ENCODE results near the gene EEF2KMT. TPM values are rescaled to one million over a fixed set of nuclear protein-coding genes. Genes with fewer than 3 reads are reported as not detected.

The EEF2KMT gene
- polyA plus RNA-seq, 1 donor (not counting 4 experiments of a cell fraction or from before 2014, with no cell fraction given) = 7.6 TPM

GRCh38 chr16:5042574-5043171, 54.9 kb downstream of the EEF2KMT start:
- Histone ChIP-seq H3K4me2 (ENCODE audit: control insufficient read depth, extremely low read depth, insufficient read depth, low read depth, low read length) (no peak overlapping the region), H3K79me2 (ENCODE audit: control insufficient read depth, insufficient read depth, low read length) (no peaks in the 10 kb centered on the region), H3K9me1 (ENCODE audit: control insufficient read depth, extremely low read depth, insufficient read depth, low read length) (no peaks in the 10 kb centered on the region), H3K9ac (ENCODE audit: control insufficient read depth, extremely low read depth, insufficient read depth, low read length) (no peak overlapping the region), H2AFZ (ENCODE audit: control insufficient read depth, low read length) (no peak overlapping the region), H3K4me1 (ENCODE audit: control insufficient read depth, extremely low read depth, insufficient read depth, low read length) (no peaks in the 10 kb centered on the region), H3K27me3 (ENCODE audit: control insufficient read depth, extremely low read depth, insufficient read depth, low read length) (no peaks in the 10 kb centered on the region), H3K27ac (ENCODE audit: control insufficient read depth, insufficient read depth, low read length) (no peak overlapping the region), H4K20me1 (ENCODE audit: control insufficient read depth, extremely low read depth, insufficient read depth, low read length) (no peaks in the 10 kb centered on the region), H3K36me3 (ENCODE audit: control insufficient read depth in 2 of 2, extremely low read depth in 1 of 2, insufficient read depth in 2 of 2, low read length in 2 of 2) (no peaks in the 10 kb centered on the region), H3K9me3 (ENCODE audit: control insufficient read depth, low read depth, low read length) (no peaks in the 10 kb centered on the region), H3K4me3 (ENCODE audit: control insufficient read depth in 2 of 3, extremely low read depth in 1 of 3, insufficient read depth in 2 of 3, low read depth in 1 of 3, low read length in 3 of 3) (no peak overlapping the region)
- peak in 1 of 3 experiments; percentile 20 for TF ChIP-seq CTCF (optimal IDR thresholded peaks at IDR 0.05 in 1 of 3, IDR thresholded peaks at IDR 0.05 in 1 of 3, conservative IDR thresholded peaks at IDR 0.05 in 1 of 3; ENCODE audit: extremely low read depth in 1 of 3, insufficient read depth in 2 of 3, low read length in 3 of 3)
- TF ChIP-seq EZH2 (IDR thresholded peaks at IDR 0.05; ENCODE audit: low read length) = no peak
- no peak for DNase-seq (ENCODE audit: low read depth, low spot score)
- FAIRE-seq = no peak
- dilution Hi-C loops (cut with MboI; ENCODE audit: extremely low pct_ligation_motif_present, low sequenced_read_pairs) = no loop called here

DNA sequence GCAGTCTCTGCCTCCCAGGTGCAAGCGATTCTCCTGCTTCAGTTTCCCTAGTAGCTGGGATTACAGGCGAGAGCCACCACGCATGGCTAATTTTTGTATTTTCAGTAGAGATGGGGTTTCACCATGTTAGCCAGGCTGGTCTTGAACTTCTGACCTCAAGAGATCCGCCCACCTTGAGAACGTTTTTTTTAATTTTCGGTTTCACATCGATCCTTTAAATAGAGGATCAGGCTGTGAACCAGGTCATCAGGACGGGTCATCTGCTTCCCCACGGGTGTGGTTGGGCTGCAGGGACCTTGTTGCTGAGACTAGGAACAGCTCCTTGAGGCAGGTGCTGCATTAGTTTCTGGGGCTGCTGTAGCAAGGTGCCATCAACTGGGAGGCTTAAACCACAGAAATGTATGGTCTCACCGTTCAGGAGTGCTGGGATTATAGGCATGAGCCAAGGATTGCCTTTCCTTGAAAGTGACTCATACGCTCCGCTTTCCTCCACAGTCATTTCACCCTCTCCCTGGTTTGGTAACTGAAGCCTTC, 55.9 kb downstream of the EEF2KMT start:
- H4K20me1 ChIP-seq (ENCODE audit: control insufficient read depth, extremely low read depth, insufficient read depth, low read length) = no peaks in the 10 kb centered on the region
- no peak overlapping the region for H2AFZ ChIP-seq (ENCODE audit: control insufficient read depth, low read length)
- FAIRE-seq (no peak), DNase-seq (ENCODE audit: low read depth, low spot score) (no peak)
- H3K9ac ChIP-seq (ENCODE audit: control insufficient read depth, extremely low read depth, insufficient read depth, low read length) = no peak overlapping the region
- dilution Hi-C loops (cut with MboI; ENCODE audit: extremely low pct_ligation_motif_present, low sequenced_read_pairs) = no loop called here
- no peaks in the 10 kb centered on the region for H3K36me3 ChIP-seq (ENCODE audit: control insufficient read depth in 2 of 2, extremely low read depth in 1 of 2, insufficient read depth in 2 of 2, low read length in 2 of 2)
- no peak overlapping the region for H3K4me3 ChIP-seq (ENCODE audit: control insufficient read depth in 2 of 3, extremely low read depth in 1 of 3, insufficient read depth in 2 of 3, low read depth in 1 of 3, low read length in 3 of 3)
- H3K27ac ChIP-seq (ENCODE audit: control insufficient read depth, insufficient read depth, low read length) = no peak overlapping the region
- H3K9me3 ChIP-seq (ENCODE audit: control insufficient read depth, low read depth, low read length) = no peaks in the 10 kb centered on the region
- no peaks in the 10 kb centered on the region for H3K27me3 ChIP-seq (ENCODE audit: control insufficient read depth, extremely low read depth, insufficient read depth, low read length)
- no peaks in the 10 kb centered on the region for H3K9me1 ChIP-seq (ENCODE audit: control insufficient read depth, extremely low read depth, insufficient read depth, low read length)
- peaks cover under 1% of the 10 kb centered on the region for H3K4me1 ChIP-seq (ENCODE audit: control insufficient read depth, extremely low read depth, insufficient read depth, low read length)
- TF ChIP-seq EZH2 (IDR thresholded peaks at IDR 0.05; ENCODE audit: low read length) (no peak), CTCF (optimal IDR thresholded peaks at IDR 0.05 in 1 of 3, IDR thresholded peaks at IDR 0.05 in 1 of 3, conservative IDR thresholded peaks at IDR 0.05 in 1 of 3; ENCODE audit: extremely low read depth in 1 of 3, insufficient read depth in 2 of 3, low read length in 3 of 3) (no peak)
- H3K79me2 ChIP-seq (ENCODE audit: control insufficient read depth, insufficient read depth, low read length) = no peaks in the 10 kb centered on the region
- H3K4me2 ChIP-seq (ENCODE audit: control insufficient read depth, extremely low read depth, insufficient read depth, low read depth, low read length) = no peak overlapping the region
